Uterus (tissue), 2 donors: Measurements from ENCODE around the gene WDR33.

Experiments
- CTCF ChIP-seq, 4 experiments: fragments of 200-600 bp in 2 of 4; fragments of 450-650 bp in 2 of 4; sonication (generic) in 2 of 4; IDR thresholded peaks; one replicate each; pipeline ENCODE4 v1.5.1; 2016 to 2019; ENCODE audit warnings: antibody characterized with exemption in 4 of 4, mild to moderate bottlenecking in 2 of 4, moderate library complexity in 1 of 4
- POLR2A ChIP-seq, 2 donors: fragments of 450-650 bp; IDR thresholded peaks; one replicate each; pipeline ENCODE4 v1.6.1; 2016; ENCODE audit warnings: antibody characterized with exemption in 2 of 2, mild to moderate bottlenecking in 1 of 2, moderate library complexity in 1 of 2

GRCh38 chr2:127810156-127810618, 784 bp downstream of the WDR33 start:
- TF ChIP-seq CTCF (IDR thresholded peaks at IDR 0.05) (no peak), POLR2A (IDR thresholded peaks at IDR 0.05) (no peak)
